Measurements from ENCODE around the gene SCLY. TPM values are rescaled to one million over a fixed set of nuclear protein-coding genes. Genes with fewer than 3 reads are reported as not detected.

SCLY gene
- total and polyA plus RNA-seq, 2 of the 8 experiments (the other 6 are each of a cell fraction or from before 2014, with no cell fraction given), result 79.0 to 79.5 TPM

DNA sequence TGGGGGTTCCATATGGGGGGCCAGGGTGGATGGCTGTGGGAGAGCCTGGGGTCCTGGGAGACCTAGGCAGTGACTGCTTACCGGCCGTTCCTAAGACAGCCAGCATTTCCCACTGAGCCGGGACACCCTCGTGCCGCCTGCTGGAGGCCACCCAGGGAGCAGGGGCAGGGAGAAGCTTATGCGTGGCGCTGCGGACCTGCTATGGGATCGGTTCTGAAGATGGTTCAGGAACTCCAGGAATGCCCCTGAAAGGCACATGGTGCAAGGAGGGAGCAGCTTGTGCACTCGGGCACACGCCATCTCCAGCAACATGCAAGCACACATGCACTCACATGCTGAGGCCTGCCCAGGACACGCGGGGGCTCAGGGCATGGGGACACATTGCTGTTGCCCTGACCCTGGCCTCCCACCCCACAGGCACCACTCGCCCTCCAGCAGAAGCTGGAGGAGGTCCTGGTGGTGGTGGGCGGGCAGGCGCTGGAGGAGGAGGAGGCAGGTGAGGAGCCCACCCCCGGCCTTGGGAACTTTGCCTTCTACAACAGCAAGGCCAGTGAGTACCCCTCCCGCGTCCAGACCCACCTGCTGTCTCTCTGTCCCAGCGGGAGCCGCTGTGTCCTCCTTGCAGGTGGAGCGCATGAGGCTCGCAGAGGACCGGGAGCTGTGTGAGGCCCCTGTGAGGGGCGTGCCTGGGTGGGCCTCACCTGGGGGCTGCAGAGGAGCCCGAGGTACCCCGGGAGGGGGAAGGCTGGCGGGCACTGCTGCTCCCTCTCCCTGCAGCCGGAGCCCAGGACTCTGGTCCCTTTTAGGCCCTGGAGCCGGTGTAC, 81.8 kb downstream of the SCLY start (continued):
- TF ChIP-seq CBX8 (IDR thresholded peaks at IDR 0.05; ENCODE audit: borderline replicate concordance, low read depth, low read length), result no peak
- no peak for TF ChIP-seq RXRA (IDR thresholded peaks at IDR 0.05; ENCODE audit: insufficient read depth, low read depth, low read length)
- TF ChIP-seq ZNF274 (IDR thresholded peaks at IDR 0.05; ENCODE audit: borderline replicate concordance, extremely low read depth, low read length), result no peak
